ENCODE results near the gene PHF1. TPM values are rescaled to one million over a fixed set of nuclear protein-coding genes. Genes with fewer than 3 reads are reported as not detected.

Gene PHF1
- total RNA-seq, 2 experiments from 2014 or later = 32.4 to 42.3 TPM

GRCh38 chr6:33413241-33414120, 2.7 kb downstream of the PHF1 start:
- ChIA-PET CTCF (interaction anchor here (1.3 to 2.0 kb wide), 2 partner anchors 12 to 23 kb away, joined by 5 to 6 read pairs; no protein-coding TSS in a partner anchor), POLR2A (interaction anchor here (1.0 kb wide), 1 partner anchor 96 kb away, joined by 3 read pairs; the partner anchor contains the start of gene ZBTB22)
- no peaks in the 10 kb centered on the region for H3K27me3 Mint-ChIP-seq
- H3K27ac Mint-ChIP-seq = peak overlapping the region; percentile 52
- peaks cover 59% of the 10 kb centered on the region for H3K4me1 Mint-ChIP-seq (ENCODE audit: low read depth)
- intact Hi-C loops (cut with micrococcal nuclease) = loop anchor here (5.0 to 10.0 kb wide), 3 partner anchors 281 to 1219 kb away; partner anchors contain the start of genes GPSM3, HMGA1 and PBX2
- no peaks in the 10 kb centered on the region for H3K9me3 Mint-ChIP-seq
- no peak overlapping the region for H3K4me3 Mint-ChIP-seq
- no peak for DNase-seq
- peaks cover 37% of the 10 kb centered on the region for H3K36me3 Mint-ChIP-seq

- intact Hi-C loops (cut with micrococcal nuclease) = loop anchor here (5.0 to 10.0 kb wide), 5 partner anchors 280 to 1220 kb away; partner anchors contain the start of genes BRD2, GPSM3, HMGA1 and PBX2
- H3K4me3 Mint-ChIP-seq = no peak overlapping the region
- peaks cover 34% of the 10 kb centered on the region for H3K36me3 Mint-ChIP-seq
- no peaks in the 10 kb centered on the region for H3K27me3 Mint-ChIP-seq
- peaks cover 67% of the 10 kb centered on the region for H3K4me1 Mint-ChIP-seq (ENCODE audit: low read depth)
- no peaks in the 10 kb centered on the region for H3K9me3 Mint-ChIP-seq
- POLR2A ChIA-PET = interaction anchor here (0.6 to 3.5 kb wide), 3 partner anchors 11 to 197 kb away, joined by 3 to 24 read pairs (median 3); partner anchors contain the start of gene ZBTB22
- H3K27ac Mint-ChIP-seq = peak overlapping the region; percentile 99
- CTCF ChIA-PET = interaction anchor here (1.2 to 2.0 kb wide), 3 partner anchors 11 to 24 kb away, joined by 5 to 6 read pairs (median 6); no protein-coding TSS in a partner anchor
- no peak for DNase-seq
Measured at GRCh38 chr6:33414592-33415271, 3.9 kb downstream of the PHF1 start.

- intact Hi-C loops (cut with micrococcal nuclease) = loop anchor here (5.0 to 10.0 kb wide), 4 partner anchors 279 to 1221 kb away; partner anchors contain the start of genes BRD2, GPSM3, PBX2 and PSMB8
- H3K4me1 Mint-ChIP-seq (ENCODE audit: low read depth) = peaks cover 65% of the 10 kb centered on the region
- peak overlapping the region; percentile 99 for H3K27ac Mint-ChIP-seq
- H3K36me3 Mint-ChIP-seq = peaks cover 34% of the 10 kb centered on the region
- no peaks in the 10 kb centered on the region for H3K27me3 Mint-ChIP-seq
- no peak for DNase-seq
- ChIA-PET POLR2A (interaction anchor here (1.6 to 3.5 kb wide), 2 partner anchors 10 to 98 kb away, joined by 4 to 24 read pairs; partner anchors contain the start of gene ZBTB22), CTCF (interaction anchor here (0.7 to 1.2 kb wide), 3 partner anchors 10 to 25 kb away, joined by 3 to 6 read pairs (median 4); no protein-coding TSS in a partner anchor)
- H3K4me3 Mint-ChIP-seq = peak overlapping the region; percentile 60
- H3K9me3 Mint-ChIP-seq = no peaks in the 10 kb centered on the region
Measured at GRCh38 chr6:33415831-33416230, 5.0 kb downstream of the PHF1 start.

GRCh38 chr6:33416386-33417127, 5.7 kb downstream of the PHF1 start:
- H3K27me3 Mint-ChIP-seq = no peaks in the 10 kb centered on the region
- intact Hi-C loops (cut with micrococcal nuclease) = loop anchor here (5.0 to 10.0 kb wide), 4 partner anchors 278 to 1222 kb away; partner anchors contain the start of genes BRD2, GPSM3, PBX2 and PSMB8
- peak; percentile 77 for DNase-seq
- H3K9me3 Mint-ChIP-seq = no peaks in the 10 kb centered on the region
- peaks cover 34% of the 10 kb centered on the region for H3K36me3 Mint-ChIP-seq
- peak overlapping the region; percentile 99 for H3K27ac Mint-ChIP-seq
- POLR2A ChIA-PET = interaction anchor here (1.0 to 3.5 kb wide), 7 partner anchors 9 to 205 kb away, joined by 3 to 24 read pairs (median 4); partner anchors contain the start of genes B3GALT4, ITPR3, KIFC1 and ZBTB22
- H3K4me1 Mint-ChIP-seq (ENCODE audit: low read depth) = peaks cover 66% of the 10 kb centered on the region
- CTCF ChIA-PET = interaction anchor here (1.0 to 1.5 kb wide), 2 partner anchors 9 to 13 kb away, joined by 4 to 8 read pairs; no protein-coding TSS in a partner anchor
- peak overlapping the region; percentile 94 for H3K4me3 Mint-ChIP-seq

GRCh38 chr6:33417128-33417902, 6.5 kb downstream of the PHF1 start:
- Mint-ChIP-seq H3K4me1 (ENCODE audit: low read depth) (peaks cover 63% of the 10 kb centered on the region), H3K27ac (peak overlapping the region; percentile 99), H3K36me3 (peaks cover 33% of the 10 kb centered on the region), H3K27me3 (no peaks in the 10 kb centered on the region), H3K9me3 (no peaks in the 10 kb centered on the region), H3K4me3 (peak overlapping the region; percentile 94)
- POLR2A ChIA-PET = interaction anchor here (1.0 to 3.5 kb wide), 8 partner anchors 9 to 204 kb away, joined by 3 to 24 read pairs (median 4); partner anchors contain the start of genes B3GALT4, ITPR3, KIFC1 and ZBTB22
- peak; percentile 57 for DNase-seq
- CTCF ChIA-PET = interaction anchor here (1.5 kb wide), 1 partner anchor 8 kb away, joined by 8 read pairs; no protein-coding TSS in a partner anchor
- intact Hi-C loops (cut with micrococcal nuclease) = loop anchor here (5.0 to 10.0 kb wide), 4 partner anchors 277 to 1223 kb away; partner anchors contain the start of genes BRD2, GPSM3, PBX2 and PSMB8

GRCh38 chr6:33417903-33418689, 7.3 kb downstream of the PHF1 start, which contains the start of gene CUTA:
Gene CUTA, minus strand, starts transcription at chr6:33418107. Its CDS starts 107 bp downstream, at chr6:33418000.
- intact Hi-C loops (cut with micrococcal nuclease) = loop anchor here (1.0 to 10.0 kb wide), 12 partner anchors 8 to 1223 kb away; partner anchors contain the start of genes BRD2, GPSM3, KIFC1 and PBX2
- ChIA-PET CTCF (interaction anchor here (0.9 to 1.7 kb wide), 7 partner anchors 11 to 168 kb away, joined by 3 to 9 read pairs (median 4); no protein-coding TSS in a partner anchor), POLR2A (interaction anchor here (0.8 to 3.5 kb wide), 6 partner anchors 8 to 446 kb away, joined by 3 to 24 read pairs (median 3); partner anchors contain the start of genes KIFC1, ZBTB22 and ZBTB9)
- peak within 1 kb of the TSS; percentile 99 for H3K27ac Mint-ChIP-seq
- peak within 1 kb of the TSS; percentile 94 for H3K4me3 Mint-ChIP-seq
- peak; percentile 100 for DNase-seq
- no peaks in the 10 kb centered on the region for H3K27me3 Mint-ChIP-seq
- H3K36me3 Mint-ChIP-seq = peaks cover 28% of the 10 kb centered on the region
- H3K4me1 Mint-ChIP-seq (ENCODE audit: low read depth) = peaks cover 56% of the 10 kb centered on the region
- no peaks in the 10 kb centered on the region for H3K9me3 Mint-ChIP-seq

GRCh38 chr6:33418690-33419291, 8.0 kb downstream of the PHF1 start:
- peak; percentile 86 for DNase-seq
- Mint-ChIP-seq H3K4me3 (peak overlapping the region; percentile 94), H3K27me3 (no peaks in the 10 kb centered on the region), H3K9me3 (no peaks in the 10 kb centered on the region), H3K27ac (peak overlapping the region; percentile 99), H3K4me1 (ENCODE audit: low read depth) (peaks cover 53% of the 10 kb centered on the region), H3K36me3 (peaks cover 28% of the 10 kb centered on the region)
- intact Hi-C loops (cut with micrococcal nuclease) = loop anchor here (1.0 to 10.0 kb wide), 12 partner anchors 8 to 1224 kb away; partner anchors contain the start of genes BRD2, GPSM3, KIFC1 and PBX2
- CTCF ChIA-PET = interaction anchor here (0.9 to 1.7 kb wide), 8 partner anchors 10 to 169 kb away, joined by 3 to 9 read pairs (median 4); no protein-coding TSS in a partner anchor
- POLR2A ChIA-PET = interaction anchor here (0.6 to 1.8 kb wide), 5 partner anchors 10 to 447 kb away, joined by 3 to 6 read pairs (median 3); partner anchors contain the start of genes KIFC1, ZBTB22 and ZBTB9

- DNase-seq = peak; percentile 66
- Mint-ChIP-seq H3K27me3 (no peaks in the 10 kb centered on the region), H3K27ac (peak within 1 kb of the TSS; percentile 99), H3K4me1 (ENCODE audit: low read depth) (peaks cover 53% of the 10 kb centered on the region), H3K4me3 (peak within 1 kb of the TSS; percentile 94), H3K36me3 (peaks cover 27% of the 10 kb centered on the region), H3K9me3 (no peaks in the 10 kb centered on the region)
- intact Hi-C loops (cut with micrococcal nuclease) = loop anchor here (2.0 to 10.0 kb wide), 9 partner anchors 121 to 1225 kb away; partner anchors contain the start of genes BRD2, GPSM3, PBX2 and PSMB8
- ChIA-PET CTCF (interaction anchor here (0.7 to 1.7 kb wide), 5 partner anchors 9 to 170 kb away, joined by 3 to 9 read pairs (median 4); no protein-coding TSS in a partner anchor), POLR2A (interaction anchor here (0.6 to 1.8 kb wide), 4 partner anchors 9 to 102 kb away, joined by 3 to 6 read pairs (median 4); partner anchors contain the start of genes KIFC1, ZBTB22 and ZBTB9)
Measured at GRCh38 chr6:33419580-33420490, 9.0 kb downstream of the PHF1 start, which contains the start of gene SYNGAP1. Gene SYNGAP1, plus strand, starts transcription at chr6:33420065. Its CDS starts 200 bp downstream, at chr6:33420265.
